Right renal cortex interstitium (tissue), 3 donors: ENCODE measurements around the gene DBNL. TPM values are rescaled to one million over a fixed set of nuclear protein-coding genes. Genes with fewer than 3 reads are reported as not detected.

Experiments
- DNase-seq, 3 donors: peaks; one replicate each; pipeline ENCODE4 v3.0.0-alpha.2; 2013; ENCODE audit warnings: low read depth in 3 of 3, low spot score in 2 of 3
- polyA plus RNA-seq, 3 donors: library from polyadenylated mRNA; unstranded; fragments of 120-200 nt; gene quantifications; one replicate each; pipeline ENCODE4 v1.2.1, GENCODE V29; 2013; ENCODE audit not compliant: insufficient read length in 3 of 3

The DBNL gene
- polyA plus RNA-seq, 3 donors, result 56.7 to 69.2 (median 65.4) TPM

DNA sequence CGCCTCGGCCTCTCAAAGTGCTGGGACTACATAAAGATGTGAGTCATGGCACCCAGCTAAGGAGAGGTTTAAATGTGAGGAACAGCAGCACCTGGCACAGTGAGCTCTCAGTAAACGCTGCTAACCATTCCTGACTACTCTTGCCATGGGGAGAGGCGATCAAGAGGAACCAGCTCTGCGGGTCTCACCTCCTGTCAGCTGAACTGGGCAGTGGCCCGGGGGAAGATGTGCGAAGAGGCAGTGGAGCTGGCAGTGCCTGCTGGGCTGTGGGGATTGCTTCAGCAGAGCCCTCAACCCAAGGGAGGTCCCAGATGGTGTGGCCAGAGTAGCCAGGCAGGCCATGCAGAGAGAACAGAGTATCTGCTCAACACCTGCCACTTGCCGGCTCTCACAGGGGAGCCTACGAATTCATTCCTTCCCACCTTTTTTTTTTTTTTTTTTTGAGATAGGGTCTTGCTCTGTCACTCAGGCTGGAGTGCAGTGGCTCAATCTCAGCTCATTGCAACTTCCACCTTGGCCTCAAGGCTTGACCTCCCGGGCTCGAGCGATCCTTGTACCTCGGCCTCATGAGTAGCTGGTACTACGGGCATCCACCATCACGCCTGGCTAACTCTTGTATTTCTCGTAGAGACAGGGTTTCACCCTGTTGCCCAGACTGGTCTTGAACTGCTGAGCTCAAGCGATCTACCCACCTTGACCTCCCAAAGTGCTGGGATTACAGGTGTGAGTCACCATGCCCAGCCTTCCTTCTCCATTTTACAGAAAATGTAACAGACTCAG, 31.0 kb downstream of the DBNL start:
- no peak for DNase-seq

- DNase-seq, result no peak
Observed at GRCh38 chr7:44076101-44076895, 31.8 kb downstream of the DBNL start.

DNA sequence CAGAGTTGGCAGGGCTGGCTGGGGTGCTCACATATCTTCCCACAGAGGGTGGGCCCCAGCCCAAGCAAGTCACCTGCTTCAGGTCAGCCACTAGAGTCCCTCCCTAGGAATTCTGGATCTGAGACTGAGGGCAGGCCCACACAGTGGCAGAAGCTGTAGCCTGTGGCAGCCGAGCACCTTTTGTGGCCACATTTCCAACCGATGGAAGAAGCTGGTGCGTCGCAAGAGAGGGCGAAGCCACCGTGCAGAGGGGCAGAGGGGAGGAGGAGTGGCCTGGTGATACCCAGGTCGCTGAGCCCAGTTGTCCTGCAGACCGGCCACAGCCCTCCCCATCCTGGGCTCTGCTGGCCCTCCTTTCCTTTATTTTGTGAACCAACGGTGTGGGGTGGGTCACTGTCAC, 32.6 kb downstream of the DBNL start:
- no peak for DNase-seq

- DNase-seq, result no peak
Observed at GRCh38 chr7:44077681-44078091, 33.2 kb downstream of the DBNL start.

- peak in 2 of 3 donors; percentile 45 to 46 for DNase-seq
Observed at GRCh38 chr7:44078521-44078920, 34.0 kb downstream of the DBNL start.

- DNase-seq, result no peak
Observed at GRCh38 chr7:44079331-44080021, 35.0 kb downstream of the DBNL start.

DNA sequence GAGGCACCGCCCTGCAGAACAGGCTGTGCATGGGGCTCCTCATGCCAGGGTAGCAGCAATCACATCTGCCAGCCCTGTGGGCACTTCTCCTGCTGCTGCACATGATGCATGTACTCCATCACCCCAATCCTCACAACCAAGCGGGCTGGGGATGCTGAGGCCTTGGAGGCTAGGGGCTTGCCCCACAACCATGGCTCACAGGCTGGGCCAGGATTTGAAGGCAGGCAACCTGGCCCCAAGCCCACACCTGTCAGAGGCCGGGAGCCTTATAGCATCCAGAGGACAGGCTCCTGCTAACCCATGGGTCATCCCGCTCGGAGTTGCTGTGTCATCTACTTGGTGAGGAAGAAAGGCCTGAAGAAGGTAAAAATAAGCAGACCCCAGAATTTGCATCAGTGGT, 35.6 kb downstream of the DBNL start:
- DNase-seq, result no peak

- no peak for DNase-seq
Observed at GRCh38 chr7:44080686-44081265, 36.3 kb downstream of the DBNL start.

- DNase-seq, result no peak
Observed at GRCh38 chr7:44081266-44081748, 36.8 kb downstream of the DBNL start.

- peak; percentile 87 to 97 (median 93) for DNase-seq
Observed at GRCh38 chr7:44082541-44083207, 38.2 kb downstream of the DBNL start.

DNA sequence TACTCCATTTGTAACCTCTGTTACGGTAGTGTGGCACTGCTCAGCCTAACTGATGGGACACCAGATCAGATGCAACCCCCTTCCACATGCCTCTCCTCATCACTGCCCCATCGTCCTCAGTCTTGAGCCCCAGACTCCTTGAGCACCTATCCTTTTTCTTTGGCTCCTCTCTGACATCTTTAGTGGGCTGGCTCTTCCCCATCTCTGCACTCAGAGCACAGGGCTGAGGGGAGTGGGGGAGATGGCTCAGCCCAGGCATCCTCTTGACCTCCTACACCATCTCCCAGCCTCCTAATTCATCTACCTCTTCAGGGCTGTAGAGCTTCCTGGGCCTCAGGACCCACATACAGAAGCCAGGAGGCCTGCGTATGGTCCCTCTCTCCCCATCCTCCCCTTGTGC, 39.3 kb downstream of the DBNL start:
- DNase-seq, result no peak

DNA sequence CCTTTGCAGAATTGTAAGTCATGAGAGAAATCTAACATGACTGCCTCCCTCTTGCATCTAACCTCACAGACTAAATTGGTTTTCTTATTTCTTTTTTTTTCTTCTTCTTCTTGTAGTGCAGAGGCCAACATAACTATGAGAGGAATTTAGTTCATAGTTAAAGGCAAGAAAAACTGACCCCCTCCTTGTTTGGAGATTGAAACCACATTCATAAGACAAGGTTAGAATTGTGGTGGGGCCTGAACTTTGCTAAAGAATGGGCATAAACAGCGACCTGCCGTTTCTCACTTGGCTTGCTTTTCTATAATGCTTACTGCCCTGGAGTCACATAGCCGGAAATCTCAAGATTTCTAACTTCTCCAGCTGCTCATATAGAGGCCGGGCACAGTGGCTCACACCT, 40.2 kb downstream of the DBNL start:
- DNase-seq, result no peak

- no peak for DNase-seq
Observed at GRCh38 chr7:44085546-44085945, 41.0 kb downstream of the DBNL start.

- DNase-seq, result no peak
Observed at GRCh38 chr7:44086627-44087026, 42.1 kb downstream of the DBNL start.

DNA sequence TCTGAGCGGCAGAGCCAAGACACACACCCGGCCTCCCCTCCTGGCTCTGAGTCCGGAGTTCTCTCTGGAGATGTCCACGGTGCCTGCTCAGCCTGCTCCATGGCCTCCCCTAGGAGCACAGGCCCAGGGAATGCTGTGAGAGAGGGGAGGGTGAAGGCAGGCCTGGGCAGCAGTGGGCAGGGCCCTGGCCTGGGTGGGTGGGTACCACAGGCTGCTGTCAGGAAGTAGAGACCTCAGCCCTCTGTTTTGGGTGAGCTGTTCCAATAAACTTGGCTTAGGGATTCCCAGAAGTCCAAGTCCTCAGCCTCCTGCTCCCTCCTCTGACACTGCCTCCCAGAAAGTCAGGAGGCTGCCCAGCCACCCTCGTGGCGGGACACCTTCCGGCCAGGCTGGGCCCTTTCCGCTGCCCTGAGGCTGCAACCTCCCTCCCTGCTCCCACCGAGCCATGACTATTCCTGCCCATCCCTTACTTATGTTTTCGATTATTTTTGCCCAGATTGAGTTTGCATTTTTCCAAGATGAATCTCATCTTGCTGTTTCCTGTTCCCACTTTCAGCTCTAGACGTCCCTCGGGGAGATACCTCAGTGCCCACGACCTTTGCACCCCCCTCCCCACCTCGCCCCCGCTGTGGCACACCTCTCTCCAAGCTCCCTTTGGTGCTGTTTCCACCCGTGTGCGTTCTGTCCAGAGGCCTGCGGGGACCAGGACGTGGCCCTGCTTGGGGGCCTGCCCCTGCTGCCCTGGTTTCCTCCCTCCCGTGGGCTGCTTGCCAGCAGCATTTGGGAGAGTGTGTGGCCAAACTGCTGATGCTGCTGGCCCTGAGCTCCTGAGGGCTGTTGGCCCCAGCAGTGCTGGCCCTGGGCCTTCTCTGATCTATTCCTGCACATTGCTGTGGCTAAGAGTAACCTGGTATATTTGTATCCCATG, 43.7 kb downstream of the DBNL start:
- DNase-seq, result no peak

DNA sequence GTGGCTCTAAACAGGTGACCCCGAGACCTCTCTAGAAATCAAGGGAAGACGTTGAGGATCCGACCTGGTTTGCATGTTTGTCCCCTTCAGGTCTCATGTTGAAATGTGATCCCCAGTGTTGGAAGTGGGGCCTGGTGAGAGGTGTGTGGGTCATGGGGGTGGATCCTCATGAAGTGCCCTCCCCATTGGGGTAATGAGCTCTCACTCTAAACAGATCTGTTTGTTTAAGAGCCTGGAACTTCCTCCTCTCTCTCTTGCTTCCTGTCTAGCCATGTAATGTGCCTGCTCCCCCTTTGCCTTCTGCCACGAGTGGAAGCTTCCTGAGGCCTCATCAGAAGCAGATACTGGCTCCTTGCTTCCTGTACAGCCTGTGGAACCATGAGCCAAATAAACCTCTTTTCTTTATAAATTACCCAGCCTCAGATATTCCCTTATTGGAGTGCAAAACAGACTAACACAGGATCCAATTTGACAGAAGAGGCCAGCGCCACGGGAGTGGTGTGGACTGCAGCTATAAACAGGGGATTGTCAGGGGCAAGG, 48.7 kb downstream of the DBNL start:
- no peak for DNase-seq

DNA sequence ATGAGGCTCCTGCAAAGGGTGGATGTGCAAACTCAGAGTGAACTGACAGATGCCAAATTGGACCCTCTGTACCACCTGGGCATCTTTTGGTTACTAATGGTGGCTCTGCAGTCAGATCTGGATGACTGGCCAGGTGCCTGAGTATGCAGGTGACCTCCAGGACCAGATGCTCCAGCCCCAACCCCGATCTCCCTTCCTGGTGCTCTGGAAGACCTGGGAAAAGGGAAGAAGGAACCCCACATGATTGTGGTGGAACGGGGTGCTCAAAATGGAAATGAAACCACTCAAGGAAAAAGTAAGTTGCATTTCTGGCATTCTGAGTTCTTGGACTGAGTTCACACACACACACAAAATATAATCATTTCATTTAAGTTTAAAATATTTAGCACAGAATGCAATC, 49.9 kb downstream of the DBNL start:
- DNase-seq, result no peak

GRCh38 chr7:44094883-44095592, 50.5 kb downstream of the DBNL start:
- no peak for DNase-seq
